Colonic mucosa (tissue), 4 donors: ENCODE measurements around the gene XKR7. TPM values are rescaled to one million over a fixed set of nuclear protein-coding genes. Genes with fewer than 3 reads are reported as not detected.
"Not testable (repeated sequence)": the region's sequence is repeated elsewhere in the genome, so short reads cannot be mapped to it uniquely, and the experiment has no call there.

Experiments
- DNase-seq: peaks from one replicate; pipeline ENCODE4 v3.0.0-alpha.2; 2020
- H3K27ac ChIP-seq: fragments of 200-600 bp; one replicate; pipeline ENCODE4 v1.8.0; 2021
- H3K27me3 ChIP-seq: fragments of 200-600 bp; one replicate; pipeline ENCODE4 v1.8.0; 2021
- H3K36me3 ChIP-seq: fragments of 200-600 bp; one replicate; pipeline ENCODE4 v1.8.0; 2021
- H3K4me1 ChIP-seq: fragments of 200-600 bp; one replicate; pipeline ENCODE4 v1.8.0; 2021; ENCODE audit warnings: mild to moderate bottlenecking
- H3K4me3 ChIP-seq: fragments of 200-600 bp; one replicate; pipeline ENCODE4 v1.8.0; 2021
- H3K9ac ChIP-seq, 2 donors: one replicate each; pipeline ENCODE4 v1.7.0; 2013; ENCODE audit warnings: control low read depth in 2 of 2, low read depth in 2 of 2, low read length in 2 of 2
- H3K9me3 ChIP-seq: fragments of 200-600 bp; one replicate; pipeline ENCODE4 v1.8.0; 2021
- intact Hi-C: fragments of 100-400 bp; cut with DNase I; formaldehyde crosslinking; loops from one replicate; pipeline ENCODE4 v1.14.1; 2022
- total RNA-seq, 2 donors: library from RNA; stranded (reverse); fragmentation: NEBNext Ultra II Directional in 1 of 2; extraction: Animal tissue kit (Norgen Biotek cat#: 25700) in 1 of 2; gene quantifications; one replicate each; pipeline ENCODE4 v1.2.1, GENCODE V29; 2021
- TF ChIP-seq, protein P1 (sequence below): fragments of 200-600 bp; IDR thresholded peaks from one replicate; pipeline ENCODE4 v1.8.0; 2022; ENCODE audit warnings: antibody characterized with exemption, mild to moderate bottlenecking
- donor health status: healthy.
- donor health status: DM: no; HTN: no; CAD: no.
- donor health status: DM: no; HTN: no; CAD: no.

XKR7 gene, protein sequence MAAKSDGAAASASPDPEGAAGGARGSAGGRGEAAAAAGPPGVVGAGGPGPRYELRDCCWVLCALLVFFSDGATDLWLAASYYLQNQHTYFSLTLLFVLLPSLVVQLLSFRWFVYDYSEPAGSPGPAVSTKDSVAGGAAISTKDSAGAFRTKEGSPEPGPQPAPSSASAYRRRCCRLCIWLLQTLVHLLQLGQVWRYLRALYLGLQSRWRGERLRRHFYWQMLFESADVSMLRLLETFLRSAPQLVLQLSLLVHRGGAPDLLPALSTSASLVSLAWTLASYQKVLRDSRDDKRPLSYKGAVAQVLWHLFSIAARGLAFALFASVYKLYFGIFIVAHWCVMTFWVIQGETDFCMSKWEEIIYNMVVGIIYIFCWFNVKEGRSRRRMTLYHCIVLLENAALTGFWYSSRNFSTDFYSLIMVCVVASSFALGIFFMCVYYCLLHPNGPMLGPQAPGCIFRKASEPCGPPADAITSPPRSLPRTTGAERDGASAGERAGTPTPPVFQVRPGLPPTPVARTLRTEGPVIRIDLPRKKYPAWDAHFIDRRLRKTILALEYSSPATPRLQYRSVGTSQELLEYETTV
- under 1 TPM; 0.07 to 0.16 TPM for total RNA-seq

DNA sequence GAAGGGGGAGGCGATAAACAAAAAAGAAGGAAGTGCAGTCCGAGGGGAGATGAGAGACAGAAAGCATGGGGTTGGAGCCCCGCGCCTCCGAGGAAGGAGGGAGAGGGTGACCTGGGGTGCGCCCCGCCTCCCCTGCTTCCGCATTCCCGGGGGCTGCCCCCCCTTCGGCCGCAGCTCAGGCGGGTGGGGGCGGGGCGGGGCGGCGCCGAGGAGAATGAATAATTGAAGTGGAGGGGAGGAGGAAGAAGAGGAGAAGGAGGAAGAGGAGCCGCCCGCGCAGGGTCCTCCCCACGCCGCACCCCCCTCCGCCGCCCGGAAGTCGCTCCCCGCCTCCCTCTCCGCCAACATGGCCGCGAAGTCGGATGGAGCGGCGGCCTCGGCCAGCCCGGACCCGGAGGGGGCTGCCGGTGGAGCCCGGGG, at the start of gene XKR7:
XKR7 (plus strand) TSS at position 322 of the 420 bp plus-strand sequence; CDS start at position 347, 25 bp downstream.
- intact Hi-C loops: no loop called here
- Histone ChIP-seq H3K9ac (no peak within 1 kb of the TSS), H3K27ac (no peak within 1 kb of the TSS), H3K27me3 (peaks cover 8% of the 10 kb centered on the region), H3K36me3 (no peaks in the 10 kb centered on the region), H3K4me3 (no peak within 1 kb of the TSS), H3K9me3 (no peaks in the 10 kb centered on the region), H3K4me1 (no peaks in the 10 kb centered on the region)
- TF ChIP-seq, protein P1, sequence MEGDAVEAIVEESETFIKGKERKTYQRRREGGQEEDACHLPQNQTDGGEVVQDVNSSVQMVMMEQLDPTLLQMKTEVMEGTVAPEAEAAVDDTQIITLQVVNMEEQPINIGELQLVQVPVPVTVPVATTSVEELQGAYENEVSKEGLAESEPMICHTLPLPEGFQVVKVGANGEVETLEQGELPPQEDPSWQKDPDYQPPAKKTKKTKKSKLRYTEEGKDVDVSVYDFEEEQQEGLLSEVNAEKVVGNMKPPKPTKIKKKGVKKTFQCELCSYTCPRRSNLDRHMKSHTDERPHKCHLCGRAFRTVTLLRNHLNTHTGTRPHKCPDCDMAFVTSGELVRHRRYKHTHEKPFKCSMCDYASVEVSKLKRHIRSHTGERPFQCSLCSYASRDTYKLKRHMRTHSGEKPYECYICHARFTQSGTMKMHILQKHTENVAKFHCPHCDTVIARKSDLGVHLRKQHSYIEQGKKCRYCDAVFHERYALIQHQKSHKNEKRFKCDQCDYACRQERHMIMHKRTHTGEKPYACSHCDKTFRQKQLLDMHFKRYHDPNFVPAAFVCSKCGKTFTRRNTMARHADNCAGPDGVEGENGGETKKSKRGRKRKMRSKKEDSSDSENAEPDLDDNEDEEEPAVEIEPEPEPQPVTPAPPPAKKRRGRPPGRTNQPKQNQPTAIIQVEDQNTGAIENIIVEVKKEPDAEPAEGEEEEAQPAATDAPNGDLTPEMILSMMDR: no peak
- DNase-seq: no peak

DNA sequence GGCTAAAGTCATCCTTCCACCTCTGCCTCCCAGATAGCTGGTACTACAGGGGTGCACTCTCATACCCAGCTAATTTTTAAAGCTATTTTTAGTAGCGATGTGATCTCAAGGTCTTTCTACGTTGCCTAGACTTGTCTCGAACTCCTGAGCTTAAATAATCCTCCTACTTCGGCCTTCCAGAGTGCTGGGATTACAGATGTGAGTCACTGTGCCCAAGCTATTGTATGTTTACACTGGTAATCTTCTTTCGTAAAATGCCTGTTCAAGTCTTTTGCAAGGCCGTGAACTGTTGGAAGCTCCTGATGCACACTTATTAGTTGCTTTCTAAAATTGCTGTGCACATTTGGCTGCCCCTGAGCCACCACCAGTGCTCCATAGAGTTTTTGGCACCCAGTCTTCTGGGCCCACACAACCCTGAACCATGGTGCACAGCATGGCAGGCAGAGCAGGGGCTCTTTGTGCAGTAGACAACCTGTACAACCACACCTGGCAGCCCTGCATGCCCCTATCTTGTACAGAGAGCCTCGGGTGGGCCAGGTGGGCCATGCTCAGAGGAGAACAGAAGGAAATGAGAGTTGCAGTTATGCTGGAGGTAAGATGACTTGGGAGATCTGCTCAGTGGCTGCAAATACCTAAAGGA, 49.4 kb upstream of the XKR7 start:
- Histone ChIP-seq H3K4me3 (no peak overlapping the region), H3K9me3 (no peaks in the 10 kb centered on the region), H3K4me1 (no peaks in the 10 kb centered on the region), H3K27ac (no peak overlapping the region), H3K9ac (no peak overlapping the region), H3K36me3 (no peaks in the 10 kb centered on the region), H3K27me3 (no peaks in the 10 kb centered on the region)
- no peak for DNase-seq
- TF ChIP-seq, protein P1: no peak
- intact Hi-C loops: no loop called here

DNA sequence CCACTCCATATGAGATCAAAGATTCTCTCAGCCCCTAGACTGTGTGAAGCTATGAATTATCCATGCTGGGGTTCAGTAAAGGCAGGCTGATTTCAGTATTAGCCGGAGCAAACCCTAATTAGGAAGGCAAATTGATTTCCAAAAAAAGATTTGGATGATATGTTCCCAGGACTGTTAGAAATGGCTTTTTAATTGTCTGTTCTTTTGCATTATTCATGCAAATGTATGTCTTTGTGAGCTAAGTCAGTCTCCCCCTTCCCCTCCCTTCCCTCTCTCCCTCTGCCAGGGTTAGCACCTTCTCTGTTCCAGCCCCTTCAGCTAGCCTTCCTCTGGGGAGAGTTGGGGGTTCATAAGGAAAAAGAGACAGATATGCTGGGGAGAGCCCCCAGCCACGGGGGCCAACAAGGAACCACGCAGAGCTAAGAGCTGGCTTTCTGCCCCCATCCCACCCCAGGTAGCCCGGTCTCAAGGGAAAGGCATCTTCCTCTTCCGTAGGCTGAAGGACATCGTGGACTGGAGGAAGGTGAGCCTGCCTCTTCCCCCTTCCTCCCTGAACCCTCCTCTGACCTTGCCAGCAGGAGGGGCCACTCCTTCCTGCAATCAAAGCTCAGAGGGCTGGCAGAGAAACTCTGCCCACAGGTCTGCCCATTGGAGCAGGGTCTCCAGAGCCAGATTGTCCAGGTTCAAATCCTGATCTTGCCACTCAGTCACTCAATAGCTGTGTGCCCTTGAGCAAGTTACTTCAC, 48.4 kb upstream of the XKR7 start:
- Histone ChIP-seq H3K9me3 (no peaks in the 10 kb centered on the region), H3K4me1 (no peaks in the 10 kb centered on the region), H3K4me3 (no peak overlapping the region), H3K9ac (no peak overlapping the region), H3K27me3 (no peaks in the 10 kb centered on the region), H3K36me3 (no peaks in the 10 kb centered on the region), H3K27ac (no peak overlapping the region)
- intact Hi-C loops: no loop called here
- DNase-seq: no peak
- TF ChIP-seq, protein P1: no peak

DNA sequence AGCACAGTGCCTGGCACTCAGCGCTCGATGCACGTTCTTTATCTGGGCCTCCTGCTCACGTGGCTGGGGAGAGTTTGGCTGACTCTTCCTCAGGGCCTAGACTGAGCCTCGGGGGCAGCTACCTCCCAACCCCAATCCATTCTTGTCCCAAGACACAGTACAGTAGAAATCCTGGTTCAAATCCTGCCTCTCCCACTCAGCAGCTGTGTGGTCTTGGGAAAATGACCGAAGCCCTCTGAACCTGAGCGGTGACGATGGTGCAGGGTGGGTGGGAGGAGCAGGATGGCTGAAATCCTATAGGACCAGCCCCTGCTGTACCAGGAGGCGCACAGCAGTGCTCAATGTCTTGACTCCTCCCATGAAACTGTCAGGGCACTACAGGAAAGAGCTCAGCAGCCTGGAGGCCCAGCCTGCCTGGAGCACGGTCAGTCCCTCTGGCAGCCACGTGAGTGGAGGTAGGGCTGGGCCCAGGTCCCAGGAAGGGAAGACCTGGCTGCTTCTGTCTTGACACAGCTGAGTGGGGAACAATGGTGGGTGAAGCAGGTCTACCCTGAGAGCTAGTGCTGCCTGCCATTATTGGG, 47.6 kb upstream of the XKR7 start:
- Histone ChIP-seq H3K36me3 (no peaks in the 10 kb centered on the region), H3K9me3 (no peaks in the 10 kb centered on the region), H3K9ac (no peak overlapping the region), H3K4me1 (no peaks in the 10 kb centered on the region), H3K4me3 (no peak overlapping the region), H3K27ac (no peak overlapping the region), H3K27me3 (no peaks in the 10 kb centered on the region)
- intact Hi-C loops: no loop called here
- no peak for DNase-seq
- TF ChIP-seq, protein P1: no peak

DNA sequence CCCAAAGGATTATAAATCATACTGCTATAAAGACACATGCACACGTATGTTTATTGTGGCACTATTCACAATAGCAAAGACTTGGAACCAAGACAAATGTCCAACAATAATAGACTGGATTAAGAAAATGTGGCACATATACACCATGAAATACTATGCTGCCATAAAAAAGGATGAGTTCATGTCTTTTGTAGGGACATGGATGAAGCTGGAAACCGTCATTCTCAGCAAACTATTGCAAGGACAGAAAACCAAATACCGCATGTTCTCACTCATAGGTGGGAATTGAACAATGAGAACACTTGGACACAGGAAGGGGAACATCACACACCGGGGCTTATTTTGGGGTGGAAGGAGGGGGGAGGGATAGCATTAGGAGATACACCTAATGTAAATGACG, 46.5 kb upstream of the XKR7 start:
- H3K9ac ChIP-seq, DNase-seq, H3K4me1 ChIP-seq, H3K4me3 ChIP-seq, intact Hi-C loops, H3K9me3 ChIP-seq, H3K27me3 ChIP-seq, H3K36me3 ChIP-seq, H3K27ac ChIP-seq: not testable (repeated sequence)
